Motor neuron (in vitro differentiated cells): ENCODE results near the gene FLAD1. TPM values are rescaled to one million over a fixed set of nuclear protein-coding genes. Genes with fewer than 3 reads are reported as not detected.

ENCODE experiments used
- ATAC-seq, 8 experiments: fragments of 200-7000 bp; cut with Tn5 transposase; replicated peaks in 6 of 8; 2 replicates each; pipeline ENCODE4 v1.8.0; 2021; ENCODE audit warnings: mild to moderate bottlenecking in 8 of 8, moderate library complexity in 8 of 8
- H3K27ac ChIP-seq, 2 donors: fragments of 250-450 bp; sonication (Bioruptor Pico); 2 replicates each; pipeline ENCODE4 v1.9.0; 2021; ENCODE audit warnings: antibody characterized with exemption in 2 of 2, mild to moderate bottlenecking in 2 of 2, moderate library complexity in 1 of 2
- H3K4me1 ChIP-seq, 2 donors: fragments of 250-450 bp; sonication (Bioruptor Pico); replicated peaks in 1 of 2; 2 replicates each; pipeline ENCODE4 v1.6.1; 2021; ENCODE audit warnings: antibody characterized with exemption in 2 of 2, mild to moderate bottlenecking in 2 of 2, moderate library complexity in 1 of 2
- H3K4me3 ChIP-seq, 5 donors: fragments of 250-450 bp; sonication (Bioruptor Pico); 2 replicates each; pipeline ENCODE4 v1.9.0; 2021; ENCODE audit warnings: antibody characterized with exemption in 5 of 5, mild to moderate bottlenecking in 5 of 5, moderate library complexity in 4 of 5
- WGBS, 10 experiments: fragments of 450-650 bp; shearing (Covaris generic); methylation state at CpG; one replicate each; pipeline ENCODE4 v1.0.0; 2022; 5-methylcytosine and 5-hydroxymethylcytosine counted together
- in situ Hi-C, 9 experiments: fragments of 400-800 bp; cut with MboI; loops; one replicate each; pipeline ENCODE4 v1.15.0; 2021; ENCODE audit warnings: low sequenced_read_pairs in 9 of 9, low pct_unique_long_range_greater_than_20kb in 2 of 9; ENCODE audit not compliant: unreplicated experiment in 9 of 9
- total RNA-seq, 8 experiments: library from RNA; unstranded; fragments of 300-600 nt; gene quantifications; 2 replicates each; pipeline versions ENCODE4 v1.2.3 to v1.2.4, GENCODE V29; 2022

FLAD1 gene
- total RNA-seq: 10 to 100 TPM; 34.1 to 76.9 (median 49.2) TPM

DNA sequence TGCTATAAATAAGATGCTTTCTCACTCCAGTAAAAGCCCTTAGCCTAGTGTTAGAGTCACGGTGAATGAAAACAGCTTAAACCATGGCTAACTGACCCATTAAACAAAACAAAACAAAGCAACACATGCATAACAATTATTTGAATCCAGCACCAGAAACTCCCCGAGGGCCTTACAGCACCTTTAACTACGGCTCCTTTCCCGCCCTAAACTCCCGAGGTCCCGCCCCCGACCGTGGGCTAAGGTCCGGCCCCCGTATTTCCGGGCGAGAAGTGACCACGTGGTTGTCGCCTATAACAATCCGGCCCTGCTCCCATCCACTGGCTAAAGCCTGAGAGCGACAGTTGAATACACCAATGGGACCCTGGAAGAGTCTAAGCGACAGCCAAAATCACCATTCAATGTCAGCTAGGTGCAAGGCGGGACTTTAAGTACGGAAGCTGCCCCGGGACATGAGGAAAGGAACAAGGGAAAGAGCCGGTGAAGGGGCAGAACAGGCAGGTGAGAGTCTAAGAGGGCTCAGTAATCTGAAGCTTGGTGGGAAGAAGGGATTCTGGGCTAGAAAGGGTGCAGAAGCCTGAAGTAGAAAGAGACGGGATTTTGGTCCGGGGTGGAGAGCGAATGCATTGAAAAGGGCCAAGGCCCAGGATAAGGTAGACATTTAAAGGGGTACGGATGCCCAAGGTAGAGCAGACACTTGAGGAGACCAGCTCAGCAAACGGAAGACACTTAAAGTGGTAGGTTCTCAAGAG lies at the start of gene FLAD1:
TSS of gene FLAD1 (plus strand) at position 448 of the 752 bp plus-strand sequence. CDS start 351 bp downstream, outside the sequence.
- in situ Hi-C loops: no loop called here
- ATAC-seq: peak; percentile 99 to 100 (median 100)
- Histone ChIP-seq H3K27ac (peak within 1 kb of the TSS; percentile 75 to 80), H3K4me1 (peaks cover 13% of the 10 kb centered on the region in 2 donors), H3K4me3 (peak within 1 kb of the TSS; percentile 65 to 93 (median 71))
- WGBS, 10 experiments: 0 to 2% (median 0%) methylated on average over 1 to 20 of the region's 26 CpGs

DNA sequence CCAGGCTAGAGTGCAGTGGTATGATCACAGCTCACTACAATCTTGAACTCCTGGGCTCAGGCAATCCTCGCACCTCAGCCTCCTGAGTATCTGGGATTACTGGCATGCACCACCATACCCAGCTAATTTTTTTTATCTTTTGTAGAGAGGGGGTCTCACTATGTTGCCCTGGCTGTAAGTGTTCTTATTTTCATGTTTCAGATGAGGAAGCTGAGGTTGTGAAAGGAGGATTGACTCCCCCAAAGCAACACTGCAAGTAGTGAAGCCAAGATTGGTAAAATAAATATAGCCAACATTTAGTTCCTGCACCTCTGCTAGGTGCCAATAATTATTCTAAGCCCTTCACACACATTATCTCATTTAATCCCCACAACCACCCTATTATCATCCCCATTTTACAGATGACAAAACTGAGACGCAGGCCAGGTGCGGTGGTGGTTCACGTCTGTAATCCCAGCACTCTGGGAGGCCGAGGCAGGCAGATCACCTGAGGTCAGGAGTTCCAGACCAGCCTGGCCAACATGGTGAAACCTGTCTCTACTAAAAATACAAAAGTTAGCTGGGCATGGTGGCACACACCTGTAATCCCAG lies 48.7 kb upstream of the FLAD1 start:
- no peak for ATAC-seq
- Histone ChIP-seq H3K27ac (no peak overlapping the region), H3K4me3 (no peak overlapping the region), H3K4me1 (peaks cover 7 to 17% of the 10 kb centered on the region in 2 donors)
- 83 to 100% (median 94%) methylated on average over 1 to 5 of the region's 5 CpGs; no CpG with 5 or more reads in 5 of the 10 experiments for WGBS, 10 experiments
- in situ Hi-C loops: no loop called here

DNA sequence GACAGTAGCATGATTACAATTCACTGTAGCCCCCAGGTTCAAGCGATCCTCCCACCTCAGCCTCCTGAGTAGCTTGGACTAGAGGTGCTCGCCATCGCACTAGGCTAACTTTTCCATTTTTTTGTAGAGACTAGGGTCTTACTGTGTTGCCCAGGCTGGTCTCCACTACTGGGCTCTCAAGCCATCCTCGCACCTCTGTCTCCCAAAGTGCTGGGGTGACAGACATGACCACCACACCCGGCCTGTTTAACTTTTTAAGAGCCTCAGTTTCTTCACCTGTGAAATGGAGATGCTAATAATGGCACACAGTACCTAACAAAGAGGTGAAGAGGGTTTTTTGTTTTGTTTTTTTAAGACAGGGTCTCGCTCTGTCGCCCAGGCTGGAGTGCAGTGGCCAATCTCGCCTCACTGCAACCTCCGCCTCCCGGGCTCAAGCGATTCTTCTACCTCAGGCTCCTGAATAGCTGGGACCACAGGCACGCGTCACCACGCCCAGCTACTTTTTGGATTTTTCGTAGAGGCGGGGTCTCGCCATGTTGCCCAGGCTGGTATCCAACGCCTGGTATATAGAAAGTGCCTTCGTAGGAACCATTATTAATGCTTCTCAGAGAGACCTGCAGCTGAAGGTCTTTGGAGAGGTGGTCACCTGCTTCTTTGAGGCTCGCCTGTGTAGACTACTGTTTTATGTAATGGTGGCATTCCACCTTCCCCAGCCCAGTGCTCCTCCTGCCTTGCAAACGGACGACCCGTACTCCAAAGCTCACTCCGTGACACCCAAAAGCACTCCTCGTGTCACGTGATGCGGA lies 47.2 kb upstream of the FLAD1 start:
- 34 to 100% (median 74%) methylated on average over 2 to 20 of the region's 27 CpGs for WGBS, 10 experiments

DNA sequence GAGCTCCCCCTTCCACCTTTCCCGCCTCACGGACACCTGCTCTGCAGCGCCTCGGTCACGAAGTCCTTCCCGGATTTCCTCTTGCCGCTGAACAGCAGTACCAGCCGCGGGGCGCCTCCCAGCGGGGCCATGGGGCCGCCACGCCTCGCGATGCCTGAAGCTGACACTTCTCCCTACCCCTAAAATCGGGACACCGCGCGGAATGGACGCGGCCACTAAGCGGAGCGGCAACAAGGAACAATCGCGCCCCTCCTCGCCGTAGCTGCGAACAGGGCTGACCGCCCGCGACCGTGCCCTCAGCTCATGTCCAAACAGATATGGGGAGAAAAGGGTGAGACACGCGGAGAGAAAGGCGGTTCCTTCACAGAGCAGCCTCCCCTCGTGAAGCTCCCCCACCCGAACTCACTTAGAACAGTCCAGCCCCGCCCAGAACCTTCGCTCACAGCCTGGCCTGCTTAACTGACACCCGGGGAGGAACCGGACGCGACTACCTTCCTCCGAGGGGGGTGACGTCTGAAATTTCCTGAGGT lies 46.5 kb upstream of the FLAD1 start, which contains the start of gene PMVK:
TSS of gene PMVK (minus strand) at position 165 of the 530 bp plus-strand sequence. CDS start at position 131, 34 bp downstream.
- WGBS, 10 experiments: 0 to 5% (median 0%) methylated on average over 3 to 25 of the region's 45 CpGs; no CpG with 5 or more reads in 3 of the 10 experiments

More for the DNA sequence above, 47.2 kb upstream of the FLAD1 start:
- ATAC-seq: peak in 1 of 8 experiments; percentile 1
- H3K4me1 ChIP-seq: peaks cover 18 to 28% of the 10 kb centered on the region in 2 donors
- in situ Hi-C loops: no loop called here
- H3K27ac ChIP-seq: peak overlapping the region; percentile 99 to 100
- peak overlapping the region; percentile 53 to 77 (median 58) for H3K4me3 ChIP-seq

DNA sequence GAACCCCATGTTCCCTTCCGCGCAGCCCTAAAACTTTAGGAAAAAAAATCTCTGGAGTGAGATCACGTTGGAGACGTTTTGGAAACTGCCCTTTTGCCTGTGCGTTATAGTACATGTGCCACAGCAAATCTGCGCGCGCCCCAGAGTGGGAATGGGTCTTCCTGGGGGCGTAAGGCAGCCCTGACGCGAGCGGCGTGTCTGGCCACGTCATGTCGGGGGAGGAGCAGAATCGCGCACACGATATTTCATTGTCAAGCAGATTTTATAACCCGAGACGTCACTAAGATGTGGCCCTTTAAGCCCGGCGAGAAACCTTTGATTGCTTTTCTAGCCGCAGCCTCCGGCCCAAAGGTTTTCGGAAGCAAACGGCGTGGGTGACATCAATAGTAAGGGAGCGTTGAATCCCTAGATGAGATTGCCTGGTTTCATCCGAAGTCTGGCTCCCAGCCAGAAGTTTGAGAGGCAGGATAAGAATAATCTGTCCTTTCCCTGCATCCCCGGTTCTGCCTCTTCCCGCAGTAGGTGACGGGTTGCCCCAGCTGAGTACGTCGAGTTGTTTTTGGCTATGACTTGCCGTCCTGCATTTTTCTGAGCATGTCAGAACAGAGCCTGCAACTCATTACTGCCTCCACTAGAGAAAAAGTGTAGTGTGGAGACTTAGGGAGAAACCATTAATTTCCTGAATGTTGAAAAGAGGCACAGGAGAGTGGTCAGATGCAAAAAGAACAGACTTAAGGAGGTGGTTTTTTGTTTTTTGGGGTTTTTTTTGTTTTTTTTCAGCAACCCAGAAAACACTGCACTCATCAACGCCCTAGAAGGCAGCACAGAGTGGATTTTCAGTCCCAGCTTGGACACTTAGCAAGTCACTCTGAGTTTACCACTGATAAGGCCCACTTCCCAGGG lies 45.8 kb upstream of the FLAD1 start:
- ATAC-seq: peak; percentile 72 to 83 (median 78)
- H3K4me3 ChIP-seq: peak overlapping the region; percentile 53 to 77 (median 58)
- peak overlapping the region; percentile 99 to 100 for H3K27ac ChIP-seq
- peaks cover 32 to 42% of the 10 kb centered on the region in 2 donors for H3K4me1 ChIP-seq
- WGBS, 10 experiments: 0 to 13% (median 6%) methylated on average over 4 to 35 of the region's 36 CpGs; no CpG with 5 or more reads in 1 of the 10 experiments
- in situ Hi-C loops: no loop called here

More for the DNA sequence above, 46.5 kb upstream of the FLAD1 start, which contains the start of gene PMVK:
- peak; percentile 80 to 87 (median 84) for ATAC-seq
- H3K27ac ChIP-seq: peak within 1 kb of the TSS; percentile 99 to 100
- H3K4me3 ChIP-seq: peak within 1 kb of the TSS; percentile 53 to 77 (median 58)
- in situ Hi-C loops: no loop called here
- peaks cover 25 to 35% of the 10 kb centered on the region in 2 donors for H3K4me1 ChIP-seq

DNA sequence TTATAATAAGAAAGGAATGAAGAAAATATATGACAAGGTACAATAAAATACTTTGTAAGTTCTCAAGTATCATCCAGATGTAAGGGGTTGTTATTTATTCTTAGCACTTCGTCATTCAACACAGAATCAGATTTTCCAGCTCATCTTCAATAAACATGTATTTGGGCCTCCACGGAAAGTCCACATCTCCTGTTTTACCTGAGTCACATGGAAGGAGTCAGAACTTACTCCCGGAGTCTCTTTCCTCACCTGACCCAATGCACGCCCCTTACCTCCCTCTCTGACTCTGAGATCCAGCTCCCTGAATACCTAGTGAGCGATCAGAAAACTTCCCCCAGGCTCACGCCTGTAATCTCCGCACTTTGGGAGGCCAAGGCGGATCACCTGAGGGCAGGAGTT lies 45.2 kb upstream of the FLAD1 start:
- H3K4me1 ChIP-seq: peaks cover 35 to 44% of the 10 kb centered on the region in 2 donors
- peak overlapping the region; percentile 99 to 100 for H3K27ac ChIP-seq
- no peak for ATAC-seq
- 40 to 100% (median 94%) methylated on average over 1 to 8 of the region's 8 CpGs; no CpG with 5 or more reads in 2 of the 10 experiments for WGBS, 10 experiments
- peak overlapping the region in 3 of 5 donors; percentile 58 to 66 (median 58) for H3K4me3 ChIP-seq
- in situ Hi-C loops: no loop called here

DNA sequence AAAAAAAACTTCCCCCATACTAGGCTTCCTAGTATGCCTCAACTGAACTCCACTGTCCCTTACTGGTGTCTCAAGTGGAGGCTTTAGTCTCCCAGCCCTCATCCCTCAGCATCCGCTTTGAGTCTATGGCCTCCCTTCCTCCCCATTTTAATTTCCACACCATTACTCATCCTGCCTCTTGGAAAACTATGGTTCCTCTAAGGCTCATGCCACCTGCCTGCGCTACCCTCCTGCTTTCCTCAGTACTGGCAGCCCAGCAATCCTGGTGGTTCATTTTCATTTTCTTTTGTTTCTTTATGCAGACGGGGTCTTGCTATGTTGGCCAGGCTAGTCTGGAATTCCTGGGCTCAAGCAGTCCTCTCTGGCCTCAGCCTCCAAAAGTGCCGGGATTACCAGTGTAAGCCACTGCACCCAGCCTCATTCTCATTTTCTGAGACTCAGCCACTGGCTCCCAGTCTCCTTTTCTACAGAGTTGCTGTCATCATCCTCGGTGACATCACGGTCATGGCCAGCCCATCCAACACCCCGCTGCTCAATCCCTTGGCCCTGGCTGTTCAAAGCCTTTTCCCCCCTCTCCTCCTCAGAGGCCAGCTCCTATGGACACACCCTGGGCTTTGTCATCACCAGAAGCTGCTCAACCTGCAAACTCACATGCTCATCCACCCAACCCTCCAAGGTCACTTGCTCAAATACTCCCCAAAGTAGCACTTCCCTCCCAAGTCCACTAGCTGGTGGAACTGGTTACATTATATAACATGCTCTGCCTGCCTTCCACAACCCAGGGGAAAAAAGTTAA lies 44.3 kb upstream of the FLAD1 start:
- Histone ChIP-seq H3K4me1 (peaks cover 35 to 44% of the 10 kb centered on the region in 2 donors), H3K27ac (no peak overlapping the region), H3K4me3 (no peak overlapping the region)
- WGBS, 10 experiments: 92 to 100% (median 96%) methylated on average over 1 to 7 of the region's 7 CpGs; no CpG with 5 or more reads in 1 of the 10 experiments
- in situ Hi-C loops: no loop called here
- ATAC-seq: no peak

DNA sequence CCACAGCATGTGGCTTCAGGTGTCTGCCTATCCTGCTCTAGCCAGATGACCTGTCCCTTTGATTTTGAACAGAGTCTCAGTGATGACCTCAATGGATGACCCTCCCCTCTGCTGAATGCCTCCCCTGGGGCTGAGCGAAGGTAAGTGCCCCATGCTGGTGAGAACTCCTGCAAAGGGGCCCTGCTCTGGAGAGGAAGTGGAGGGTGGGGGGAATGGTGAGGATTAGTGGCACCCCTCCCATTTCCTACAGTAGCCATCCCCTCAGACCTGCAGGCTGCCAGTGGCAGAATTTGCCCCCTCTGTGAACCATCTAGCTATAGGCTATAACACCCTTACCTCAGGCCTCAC lies 43.0 kb upstream of the FLAD1 start:
- no peak for ATAC-seq
- Histone ChIP-seq H3K4me3 (no peak overlapping the region), H3K27ac (peak overlapping the region in 1 of 2 donors; percentile 47), H3K4me1 (peaks cover 47 to 57% of the 10 kb centered on the region in 2 donors)
- WGBS, 10 experiments: 100% methylated on average over 1 of the region's 1 CpG; no CpG with 5 or more reads in 7 of the 10 experiments
- in situ Hi-C loops: no loop called here

DNA sequence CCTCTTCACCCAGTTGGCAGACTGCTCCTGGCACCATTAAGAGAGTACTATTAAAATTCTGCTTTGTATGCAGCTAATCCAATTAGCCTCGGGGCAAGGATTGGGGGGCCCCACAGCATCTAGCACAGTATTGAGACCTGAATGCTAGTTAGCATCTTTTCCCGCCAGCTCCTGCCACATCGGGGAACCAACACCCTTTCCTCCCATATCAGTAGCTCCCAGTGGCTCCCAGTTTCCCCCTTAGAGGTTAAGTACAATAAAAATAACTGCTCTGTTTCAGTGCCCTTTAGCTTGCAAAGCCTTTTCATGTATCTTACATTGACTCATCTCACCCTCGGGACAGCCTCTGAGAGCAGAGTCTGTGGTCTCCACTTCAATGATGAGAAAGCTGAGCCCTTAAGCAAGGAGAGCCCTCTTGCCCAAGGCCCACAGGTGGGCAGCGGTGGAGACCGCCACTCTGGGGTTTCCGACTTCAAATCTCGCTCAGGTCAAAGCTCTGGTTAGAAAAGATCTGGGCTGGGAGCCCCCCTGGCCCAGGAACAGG lies 42.4 kb upstream of the FLAD1 start:
- Histone ChIP-seq H3K4me1 (peaks cover 45 to 53% of the 10 kb centered on the region in 2 donors), H3K4me3 (no peak overlapping the region), H3K27ac (peak overlapping the region; percentile 29 to 47)
- 17 to 75% (median 62%) methylated on average over 1 to 4 of the region's 8 CpGs; no CpG with 5 or more reads in 4 of the 10 experiments for whole genome bisulfite sequencing, 10 experiments
- in situ Hi-C loops: no loop called here
- no peak for ATAC-seq

DNA sequence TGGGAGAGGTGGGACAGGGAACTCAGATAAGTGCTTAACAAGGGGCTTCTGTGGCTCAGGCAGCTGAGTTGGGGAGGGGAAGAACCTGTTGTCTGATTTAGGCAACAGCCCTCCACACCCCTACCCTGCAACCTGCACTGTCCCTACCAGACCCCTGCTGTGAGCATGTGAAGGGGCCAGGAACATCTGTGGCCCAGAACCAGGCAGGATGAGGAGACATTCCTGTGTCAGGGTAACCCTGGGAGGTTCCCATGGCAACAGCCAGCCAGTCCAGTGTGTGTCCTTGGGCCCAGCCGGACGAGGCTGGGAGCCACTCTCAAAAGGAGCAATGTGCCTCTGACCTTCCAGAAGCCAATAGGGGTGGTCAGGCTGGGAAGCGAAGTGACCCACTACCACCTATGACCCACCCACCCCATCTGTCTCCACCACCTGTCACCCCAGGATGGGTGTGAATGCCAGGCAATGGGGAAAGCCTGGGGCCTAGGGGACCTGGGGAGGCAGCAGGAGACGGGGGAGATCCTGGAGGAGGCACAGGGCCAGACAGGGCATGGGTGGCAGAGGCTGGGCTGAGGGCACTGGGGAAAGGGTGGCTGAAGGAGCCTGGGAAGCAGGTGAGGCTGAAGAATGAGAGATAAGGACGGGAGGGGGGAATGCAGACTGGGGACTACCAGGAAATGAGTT lies 41.7 kb upstream of the FLAD1 start:
- Histone ChIP-seq H3K4me3 (no peak overlapping the region), H3K4me1 (peaks cover 40 to 49% of the 10 kb centered on the region in 2 donors), H3K27ac (peak overlapping the region; percentile 29 to 64)
- in situ Hi-C loops: no loop called here
- peak in 5 of 8 experiments; percentile 41 to 52 (median 46) for ATAC-seq
- WGBS, 10 experiments: 17 to 100% (median 83%) methylated on average over 1 to 2 of the region's 5 CpGs; no CpG with 5 or more reads in 7 of the 10 experiments
